Spleen (tissue), 7 donors: Measurements from ENCODE around the gene SNX13.

Source experiments
- POLR2A ChIP-seq, 3 donors: fragments of 450-650 bp; IDR thresholded peaks; one replicate each; pipeline ENCODE4 v1.5.1; 2017; ENCODE audit warnings: antibody characterized with exemption in 3 of 3, mild to moderate bottlenecking in 1 of 3
- TF ChIP-seq, protein P1 (sequence below), 11 experiments: fragments of 200-600 bp in 7 of 11; fragments of 450-650 bp in 4 of 11; sonication (generic) in 4 of 11; IDR thresholded peaks in 8 of 11; conservative IDR thresholded peaks in 3 of 11; 1 replicate in 7 of 11; 2 replicates in 4 of 11; pipeline versions ENCODE4 v1.4.0 to v1.8.0; 2016 to 2021; ENCODE audit warnings: antibody characterized with exemption in 11 of 11, inconsistent platforms in 4 of 11, mild to moderate bottlenecking in 1 of 11
- donor health status: DM: no; HTN: no; CAD: no; lungs with moderate emphysema.
- donor health status: DM: no; HTN: no; CAD: no.
- donor health status: DM: no; HTN: no; CAD: no.

GRCh38 chr7:17902599-17902998, 37.7 kb downstream of the SNX13 start:
- no peak for TF ChIP-seq POLR2A (IDR thresholded peaks at IDR 0.05)
- TF ChIP-seq, protein P1, sequence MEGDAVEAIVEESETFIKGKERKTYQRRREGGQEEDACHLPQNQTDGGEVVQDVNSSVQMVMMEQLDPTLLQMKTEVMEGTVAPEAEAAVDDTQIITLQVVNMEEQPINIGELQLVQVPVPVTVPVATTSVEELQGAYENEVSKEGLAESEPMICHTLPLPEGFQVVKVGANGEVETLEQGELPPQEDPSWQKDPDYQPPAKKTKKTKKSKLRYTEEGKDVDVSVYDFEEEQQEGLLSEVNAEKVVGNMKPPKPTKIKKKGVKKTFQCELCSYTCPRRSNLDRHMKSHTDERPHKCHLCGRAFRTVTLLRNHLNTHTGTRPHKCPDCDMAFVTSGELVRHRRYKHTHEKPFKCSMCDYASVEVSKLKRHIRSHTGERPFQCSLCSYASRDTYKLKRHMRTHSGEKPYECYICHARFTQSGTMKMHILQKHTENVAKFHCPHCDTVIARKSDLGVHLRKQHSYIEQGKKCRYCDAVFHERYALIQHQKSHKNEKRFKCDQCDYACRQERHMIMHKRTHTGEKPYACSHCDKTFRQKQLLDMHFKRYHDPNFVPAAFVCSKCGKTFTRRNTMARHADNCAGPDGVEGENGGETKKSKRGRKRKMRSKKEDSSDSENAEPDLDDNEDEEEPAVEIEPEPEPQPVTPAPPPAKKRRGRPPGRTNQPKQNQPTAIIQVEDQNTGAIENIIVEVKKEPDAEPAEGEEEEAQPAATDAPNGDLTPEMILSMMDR (IDR thresholded peaks at IDR 0.05 in 8 of 11, conservative IDR thresholded peaks at IDR 0.05 in 3 of 11): no peak
